HCT116 (cell line): ENCODE measurements around the gene DAND5. TPM values are rescaled to one million over a fixed set of nuclear protein-coding genes. Genes with fewer than 3 reads are reported as not detected.
A peak's percentile ranks its signal among the peaks of the same experiment; 100 is the strongest.

ENCODE experiments used
- ATAC-seq: fragments of 200-7000 bp; cut with Tn5 transposase; 2 replicates; pipeline ENCODE4 v1.9.1; 2020; ENCODE audit warnings: mild to moderate bottlenecking, moderate library complexity
- BruUV-seq: library from RNA; stranded (reverse); fragments of 400-500 nt; replicated peaks from 2 replicates; lab custom pipeline; 2021; lab: Mats Ljungman, UMichigan
- CTCF ChIA-PET: fragments of 300-600 bp; sonication (Branson Sonifier 250); formaldehyde crosslinking; loops from one replicate; lab custom pipeline; 2021; ENCODE audit warnings: antibody characterized with exemption; lab: Charles Lee
- POLR2A ChIA-PET: fragments of 300-600, 350-600 bp; sonication (Branson Sonifier 250); formaldehyde crosslinking; loops from one replicate; lab custom pipeline; 2021; ENCODE audit warnings: antibody characterized with exemption; lab: Charles Lee
- RAD21 ChIA-PET, 2 experiments: fragments of 300-600 bp; sonication (Branson Sonifier 250); formaldehyde crosslinking; loops; one replicate each; lab custom pipeline; 2023; ENCODE audit warnings: low total read pairs in 2 of 2; ENCODE audit not compliant: uncharacterized antibody in 2 of 2, unreplicated experiment in 2 of 2, low non-redundant PET in 1 of 2; lab: Charles Lee
- DNase-seq: peaks from one replicate; pipeline ENCODE4 v3.0.0-alpha.2; 2010; ENCODE audit warnings: low read depth, low spot score
- H2AFZ ChIP-seq: fragments of 200-600 bp; shearing (Covaris generic), sonication (generic); 2 replicates; pipeline ENCODE4 v1.6.1; 2017; ENCODE audit warnings: low read depth, mixed run types, mixed read lengths, antibody characterized with exemption, low read length; ENCODE audit not compliant: poor library complexity, severe bottlenecking
- H3K27ac ChIP-seq: 2 replicates; pipeline ENCODE4 v1.5.1; 2012; ENCODE audit warnings: low read depth, low read length
- H3K27me3 ChIP-seq: fragments of 200-600 bp; sonication (generic); 2 replicates; pipeline ENCODE4 v1.6.1; 2016; ENCODE audit warnings: mixed run types, low read length, mixed read lengths; ENCODE audit not compliant: insufficient read depth
- H3K36me3 ChIP-seq, 2 experiments: fragments of 200-500 bp in 1 of 2; fragments of 200-600 bp in 1 of 2; sonication (Bioruptor generic) in 1 of 2; sonication (generic) in 1 of 2; 2 replicates each; pipeline versions ENCODE4 v1.5.1 to v1.6.1; 2014 to 2016; ENCODE audit warnings: low read length in 2 of 2, inconsistent platforms in 1 of 2, mixed read lengths in 1 of 2, mixed run types in 1 of 2; ENCODE audit not compliant: insufficient read depth in 2 of 2, control insufficient read depth in 1 of 2
- H3K4me1 ChIP-seq, 2 experiments: fragments of 200-600 bp in 1 of 2; sonication (generic) in 1 of 2; 2 replicates each; pipeline versions ENCODE4 v1.5.1 to v1.6.1; 2012 to 2017; ENCODE audit warnings: low read length in 2 of 2, inconsistent platforms in 1 of 2, mild to moderate bottlenecking in 1 of 2, mixed read lengths in 1 of 2, mixed run types in 1 of 2, moderate library complexity in 1 of 2; ENCODE audit not compliant: insufficient read depth in 2 of 2, control insufficient read depth in 1 of 2
- H3K4me2 ChIP-seq: fragments of 200-600 bp; sonication (generic); 2 replicates; pipeline ENCODE4 v1.6.1; 2017; ENCODE audit warnings: mixed run types, low read length, mixed read lengths
- H3K4me3 ChIP-seq, 2 experiments: fragments of 200-600 bp in 1 of 2; sonication (generic) in 1 of 2; replicated peaks in 1 of 2; 2 replicates each; pipeline ENCODE4 v1.5.1; 2011 to 2016; ENCODE audit warnings: low read length in 2 of 2, control low read depth in 1 of 2, low read depth in 1 of 2, mild to moderate bottlenecking in 1 of 2, mixed read lengths in 1 of 2, mixed run types in 1 of 2
- H3K79me2 ChIP-seq: fragments of 200-600 bp; sonication (generic); 2 replicates; pipeline ENCODE4 v1.6.1; 2017; ENCODE audit warnings: mild to moderate bottlenecking, mixed run types, low read length, moderate library complexity, mixed read lengths; ENCODE audit not compliant: insufficient read depth
- H3K9ac ChIP-seq: fragments of 200-600 bp; sonication (generic); 2 replicates; pipeline ENCODE4 v1.6.1; 2016; ENCODE audit warnings: low read length, mixed read lengths
- H3K9me2 ChIP-seq: fragments of 200-600 bp; sonication (generic), shearing (Covaris generic); 2 replicates; pipeline ENCODE4 v1.6.1; 2017; ENCODE audit warnings: mixed run types, mild to moderate bottlenecking, moderate library complexity; ENCODE audit not compliant: insufficient read depth
- H3K9me3 ChIP-seq, 2 experiments: fragments of 200-500 bp in 1 of 2; fragments of 200-600 bp in 1 of 2; sonication (Bioruptor generic) in 1 of 2; sonication (generic) in 1 of 2; 2 replicates each; pipeline ENCODE4 v1.6.1; 2014 to 2017; ENCODE audit warnings: low read length in 2 of 2, mixed read lengths in 2 of 2, inconsistent platforms in 1 of 2, low read depth in 1 of 2, mild to moderate bottlenecking in 1 of 2, mixed run types in 1 of 2, moderate library complexity in 1 of 2; ENCODE audit not compliant: control insufficient read depth in 1 of 2, insufficient read depth in 1 of 2
- H4K20me1 ChIP-seq: fragments of 200-600 bp; sonication (generic), shearing (Covaris generic); 2 replicates; pipeline ENCODE4 v1.6.1; 2017; ENCODE audit warnings: mixed run types, mild to moderate bottlenecking, moderate library complexity; ENCODE audit not compliant: insufficient read depth
- CTCF ChIP-seq, 3 experiments: fragments of 200-600 bp in 1 of 3; sonication (generic) in 1 of 3; IDR thresholded peaks in 2 of 3; conservative IDR thresholded peaks in 1 of 3; 2 replicates each; pipeline ENCODE4 v1.5.1; 2012 to 2017; ENCODE audit warnings: low read depth in 2 of 3, low read length in 2 of 3, antibody characterized with exemption in 1 of 3, borderline replicate concordance in 1 of 3, control low read depth in 1 of 3, mild to moderate bottlenecking in 1 of 3, mixed read lengths in 1 of 3, mixed run types in 1 of 3, moderate library complexity in 1 of 3; ENCODE audit not compliant: insufficient read depth in 1 of 3
- EGR1 ChIP-seq: IDR thresholded peaks from 2 replicates; pipeline ENCODE4 v1.6.1; 2012; ENCODE audit warnings: low read depth
- FOSL1 ChIP-seq: IDR thresholded peaks from 2 replicates; pipeline ENCODE4 v1.6.1; 2012; ENCODE audit warnings: low read depth
- JUND ChIP-seq: IDR thresholded peaks from 2 replicates; pipeline ENCODE4 v1.6.1; 2012
- POLR2A ChIP-seq: IDR thresholded peaks from 2 replicates; pipeline ENCODE4 v1.7.0; 2011; ENCODE audit warnings: borderline replicate concordance; ENCODE audit not compliant: insufficient read depth, insufficient read length; ENCODE audit errors: extremely low read depth
- SIN3A ChIP-seq: IDR thresholded peaks from 2 replicates; pipeline ENCODE4 v1.6.1; 2012; ENCODE audit warnings: low read depth
- SRF ChIP-seq: IDR thresholded peaks from 2 replicates; pipeline ENCODE4 v1.6.1; 2012; ENCODE audit warnings: low read depth
- TCF7L2 ChIP-seq: IDR thresholded peaks from 2 replicates; pipeline ENCODE4 v1.7.0; 2011; ENCODE audit warnings: borderline replicate concordance, inconsistent platforms; ENCODE audit not compliant: insufficient read depth, insufficient read length; ENCODE audit errors: extremely low read depth
- ZNF274 ChIP-seq: fragments of 200-500 bp; sonication (Bioruptor generic); IDR thresholded peaks from 2 replicates; pipeline ENCODE4 v1.6.1; 2014; ENCODE audit warnings: mild to moderate bottlenecking, low read depth, low read length, inconsistent platforms
- intact Hi-C: fragments of 100-400 bp; cut with micrococcal nuclease; formaldehyde crosslinking; loops from 2 replicates; pipeline ENCODE4 v1.10.0; 2022
- total RNA-seq: library from RNA; stranded (reverse); gene quantifications from one replicate; pipeline ENCODE4 v1.2.1, GENCODE V29; 2021; ENCODE audit not compliant: unreplicated experiment
- TF ChIP-seq, protein P1 (sequence below): IDR thresholded peaks from 2 replicates; pipeline ENCODE4 v1.6.1; 2012

DAND5 gene
- total RNA-seq, 1 experiment from 2014 or later: 0.25 TPM

DNA sequence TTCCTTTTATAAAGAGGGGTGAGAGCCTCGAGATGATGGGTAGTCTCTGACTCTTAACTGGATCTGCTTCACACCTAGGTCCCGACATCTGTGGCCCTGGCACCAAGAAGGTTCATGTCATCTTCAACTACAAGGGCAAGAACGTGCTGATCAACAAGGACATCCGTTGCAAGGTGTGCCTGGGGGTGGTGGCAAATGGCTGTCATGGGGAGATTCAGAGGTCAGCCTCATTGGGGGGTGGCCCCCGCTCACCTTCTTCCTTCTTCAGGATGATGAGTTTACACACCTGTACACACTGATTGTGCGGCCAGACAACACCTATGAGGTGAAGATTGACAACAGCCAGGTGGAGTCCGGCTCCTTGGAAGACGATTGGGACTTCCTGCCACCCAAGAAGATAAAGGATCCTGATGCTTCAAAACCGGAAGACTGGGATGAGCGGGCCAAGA is 29.4 kb upstream of the DAND5 start:
- H3K27ac ChIP-seq: peak overlapping the region; percentile 37
- intact Hi-C loops: loop anchor here (2.0 kb wide), 1 partner anchor 49 kb away; the partner anchor contains the start of gene GCDH
- peaks cover 15 to 47% of the 10 kb centered on the region in 2 experiments for H3K4me1 ChIP-seq
- ChIA-PET POLR2A (interaction anchor here (0.9 kb wide), 1 partner anchor 49 kb away, joined by 4 read pairs; the partner anchor contains the start of gene GCDH), CTCF (no interaction called here), RAD21 (no interaction called here)
- DNase-seq: no peak
- H3K4me2 ChIP-seq: peak overlapping the region; percentile 87
- no peak for ATAC-seq
- H3K4me3 ChIP-seq: peak overlapping the region; percentile 98 to 99
- BruUV-seq: no TSS peak
- H3K9me3 ChIP-seq: no peaks in the 10 kb centered on the region
- peaks cover 29 to 47% of the 10 kb centered on the region in 2 experiments for H3K36me3 ChIP-seq
- no peaks in the 10 kb centered on the region for H4K20me1 ChIP-seq
- TF ChIP-seq SIN3A: no peak
- no peak for TF ChIP-seq POLR2A
- no peak for TF ChIP-seq CTCF (IDR thresholded peaks at IDR 0.05 in 2 of 3, conservative IDR thresholded peaks at IDR 0.05 in 1 of 3; ENCODE audit: borderline replicate concordance in 1 of 3, insufficient read depth in 1 of 3, low read depth in 2 of 3, low read length in 2 of 3)
- TF ChIP-seq, protein P1, sequence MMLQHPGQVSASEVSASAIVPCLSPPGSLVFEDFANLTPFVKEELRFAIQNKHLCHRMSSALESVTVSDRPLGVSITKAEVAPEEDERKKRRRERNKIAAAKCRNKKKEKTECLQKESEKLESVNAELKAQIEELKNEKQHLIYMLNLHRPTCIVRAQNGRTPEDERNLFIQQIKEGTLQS: no peak
- H3K9me2 ChIP-seq: no peaks in the 10 kb centered on the region
- H3K9ac ChIP-seq: peak overlapping the region; percentile 95
- no peaks in the 10 kb centered on the region for H3K27me3 ChIP-seq
- no peak overlapping the region for H2AFZ ChIP-seq
- peaks cover 48% of the 10 kb centered on the region for H3K79me2 ChIP-seq

DNA sequence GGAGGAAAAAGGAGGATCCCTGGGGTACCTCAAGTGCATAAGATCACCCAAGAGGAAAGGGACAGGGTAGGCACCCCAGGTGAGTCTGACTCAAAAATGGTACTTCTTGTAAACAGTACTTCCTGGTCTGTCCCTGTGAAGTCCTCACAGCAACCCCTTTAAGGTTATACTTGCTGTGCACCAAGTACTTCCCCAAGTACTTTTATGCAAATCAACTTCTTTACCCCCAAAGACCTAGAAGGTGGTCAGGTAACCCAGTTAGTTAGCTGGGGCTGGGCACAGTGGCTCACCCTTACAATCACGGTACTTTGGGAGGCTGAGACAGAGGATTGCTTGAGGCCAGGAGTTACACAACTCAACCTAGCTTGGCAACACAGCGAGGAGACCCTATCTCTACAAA is 28.5 kb upstream of the DAND5 start:
- H3K36me3 ChIP-seq: peaks cover 29 to 47% of the 10 kb centered on the region in 2 experiments
- H3K9ac ChIP-seq: no peak overlapping the region
- H3K27ac ChIP-seq: peak overlapping the region; percentile 37
- no peaks in the 10 kb centered on the region for H3K27me3 ChIP-seq
- RAD21 ChIA-PET: no interaction called here
- no TSS peak for BruUV-seq
- TF ChIP-seq TCF7L2: no peak
- no peak for TF ChIP-seq FOSL1
- no peak for TF ChIP-seq JUND
- TF ChIP-seq ZNF274: no peak
- no peak for TF ChIP-seq EGR1
- TF ChIP-seq SRF: no peak
- TF ChIP-seq, all 23 proteins: peak for 0
- CTCF ChIA-PET: interaction anchor here (0.6 kb wide), 1 partner anchor 19 kb away, joined by 3 read pairs; no protein-coding TSS in a partner anchor
- no peak overlapping the region for H2AFZ ChIP-seq
- intact Hi-C loops: no loop called here
- H4K20me1 ChIP-seq: no peaks in the 10 kb centered on the region
- H3K4me2 ChIP-seq: peak overlapping the region; percentile 87; the same call in 1 of the 2 replicates
- no peaks in the 10 kb centered on the region for H3K9me3 ChIP-seq
- H3K4me3 ChIP-seq: no peak overlapping the region
- peaks cover 48% of the 10 kb centered on the region for H3K79me2 ChIP-seq
- ATAC-seq (no peak), DNase-seq (no peak)
- peaks cover 15 to 42% of the 10 kb centered on the region in 2 experiments for H3K4me1 ChIP-seq
- H3K9me2 ChIP-seq: no peaks in the 10 kb centered on the region
- POLR2A ChIA-PET: no interaction called here
